ENCODE data around the gene GPR141. TPM values are rescaled to one million over a fixed set of nuclear protein-coding genes. Genes with fewer than 3 reads are reported as not detected.

The GPR141 gene
- polyA plus RNA-seq, 1 of the 3 experiments (the other 2 are of a cell fraction): not detected

DNA sequence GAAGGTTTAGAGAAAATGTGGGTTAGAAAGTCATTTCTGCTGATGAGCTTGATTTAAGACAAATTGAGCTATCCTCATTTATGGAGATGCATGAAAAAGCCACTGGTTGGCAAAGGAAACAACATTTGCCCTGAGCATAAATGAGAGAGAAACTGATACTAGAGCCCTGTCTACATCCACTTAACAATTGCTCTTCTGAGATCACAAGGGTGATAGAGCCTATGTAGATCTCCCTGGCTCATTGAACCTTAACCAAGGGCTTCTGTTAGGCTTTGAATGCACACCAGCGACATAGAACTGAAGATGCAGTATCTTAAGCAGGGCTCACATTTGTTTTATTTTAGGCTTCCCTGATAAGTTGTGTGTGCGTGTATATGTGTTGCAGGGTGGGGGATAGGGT is 35.0 kb downstream of the GPR141 start:
- Histone ChIP-seq H3K79me2 (ENCODE audit: insufficient read depth) (no peaks in the 10 kb centered on the region), H3K9me3 (peaks cover 4% of the 10 kb centered on the region; the same call in 1 of the 2 replicates), H3K27me3 (ENCODE audit: insufficient read depth) (no peaks in the 10 kb centered on the region), H3F3A (replicated peaks; ENCODE audit: insufficient read depth) (no peaks in the 10 kb centered on the region), H4K20me1 (ENCODE audit: insufficient read depth) (no peaks in the 10 kb centered on the region), H2AFZ (ENCODE audit: low read depth) (no peak overlapping the region), H3K27ac (ENCODE audit: low read depth in 2 of 2, low read length in 1 of 2) (no peak overlapping the region), H3K9ac (no peak overlapping the region), H3K9me2 (no peaks in the 10 kb centered on the region), H3K36me3 (replicated peaks in 1 of 2; ENCODE audit: control insufficient read depth in 1 of 2, insufficient read depth in 2 of 2, low read length in 1 of 2) (no peaks in the 10 kb centered on the region), H3K4me2 (no peak overlapping the region), H3K4me1 (ENCODE audit: control insufficient read depth in 1 of 2, insufficient read depth in 2 of 2, low read depth in 1 of 2, low read length in 1 of 2) (no peaks in the 10 kb centered on the region), H3K4me3 (ENCODE audit: low read depth in 2 of 2, low read length in 1 of 2) (no peak overlapping the region)
- ChIA-PET CTCF (interaction anchor here (1.0 to 1.8 kb wide), 3 partner anchors 10 to 199 kb away, joined by 3 to 5 read pairs (median 3); partner anchors contain the start of gene SFRP4), POLR2A (no interaction called here)
- TF ChIP-seq MAX (IDR thresholded peaks at IDR 0.05; ENCODE audit: low read depth) (no peak), POLR2AphosphoS5 (IDR thresholded peaks at IDR 0.05; ENCODE audit: low read depth, low read length) (no peak), YY1 (IDR thresholded peaks at IDR 0.05; ENCODE audit: low read depth) (no peak), USF2 (IDR thresholded peaks at IDR 0.05; ENCODE audit: borderline replicate concordance, low read depth, low read length) (no peak), FOSL2 (IDR thresholded peaks at IDR 0.05; ENCODE audit: borderline replicate concordance, low read depth) (no peak), JUND (IDR thresholded peaks at IDR 0.05) (no peak), RFX5 (IDR thresholded peaks at IDR 0.05; ENCODE audit: low read length) (no peak)
- TF ChIP-seq, protein P1, sequence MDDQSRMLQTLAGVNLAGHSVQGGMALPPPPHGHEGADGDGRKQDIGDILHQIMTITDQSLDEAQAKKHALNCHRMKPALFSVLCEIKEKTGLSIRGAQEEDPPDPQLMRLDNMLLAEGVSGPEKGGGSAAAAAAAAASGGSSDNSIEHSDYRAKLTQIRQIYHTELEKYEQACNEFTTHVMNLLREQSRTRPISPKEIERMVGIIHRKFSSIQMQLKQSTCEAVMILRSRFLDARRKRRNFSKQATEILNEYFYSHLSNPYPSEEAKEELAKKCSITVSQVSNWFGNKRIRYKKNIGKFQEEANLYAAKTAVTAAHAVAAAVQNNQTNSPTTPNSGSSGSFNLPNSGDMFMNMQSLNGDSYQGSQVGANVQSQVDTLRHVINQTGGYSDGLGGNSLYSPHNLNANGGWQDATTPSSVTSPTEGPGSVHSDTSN (IDR thresholded peaks at IDR 0.05): no peak
- WGBS (ENCODE audit: low lambda C conversion rate): 19% methylated on average over 2 of the region's 2 CpGs
- DNase-seq: no peak

- POLR2A ChIA-PET: no interaction called here
- WGBS (ENCODE audit: low lambda C conversion rate): 5% methylated on average over 1 of the region's 1 CpG
- H3K27ac ChIP-seq (ENCODE audit: low read depth in 2 of 2, low read length in 1 of 2): no peak overlapping the region
- no peaks in the 10 kb centered on the region for H3K9me2 ChIP-seq
- CTCF ChIA-PET: interaction anchor here (1.0 to 1.8 kb wide), 3 partner anchors 10 to 198 kb away, joined by 3 to 5 read pairs (median 3); partner anchors contain the start of gene SFRP4
- H4K20me1 ChIP-seq (ENCODE audit: insufficient read depth): no peaks in the 10 kb centered on the region
- H3F3A ChIP-seq (replicated peaks; ENCODE audit: insufficient read depth): no peaks in the 10 kb centered on the region
- no peak overlapping the region for H3K4me3 ChIP-seq (ENCODE audit: low read depth in 2 of 2, low read length in 1 of 2)
- H3K79me2 ChIP-seq (ENCODE audit: insufficient read depth): no peaks in the 10 kb centered on the region
- no peak for TF ChIP-seq TAF1 (IDR thresholded peaks at IDR 0.05; ENCODE audit: borderline replicate concordance, low read depth, low read length)
- TF ChIP-seq RFX5 (IDR thresholded peaks at IDR 0.05; ENCODE audit: low read length): no peak
- TF ChIP-seq MXI1 (IDR thresholded peaks at IDR 0.05; ENCODE audit: low read depth, low read length): no peak
- no peak for TF ChIP-seq RAD21 (IDR thresholded peaks at IDR 0.05; ENCODE audit: low read length)
- TF ChIP-seq JUND (IDR thresholded peaks at IDR 0.05): no peak
- H3K4me1 ChIP-seq (ENCODE audit: control insufficient read depth in 1 of 2, insufficient read depth in 2 of 2, low read depth in 1 of 2, low read length in 1 of 2): no peaks in the 10 kb centered on the region
- H3K36me3 ChIP-seq (replicated peaks in 1 of 2; ENCODE audit: control insufficient read depth in 1 of 2, insufficient read depth in 2 of 2, low read length in 1 of 2): no peaks in the 10 kb centered on the region
- H3K9ac ChIP-seq: no peak overlapping the region
- H3K9me3 ChIP-seq: peaks cover 4% of the 10 kb centered on the region; the same call in 1 of the 2 replicates
- no peak for DNase-seq
- no peak overlapping the region for H3K4me2 ChIP-seq
- H2AFZ ChIP-seq (ENCODE audit: low read depth): no peak overlapping the region
- H3K27me3 ChIP-seq (ENCODE audit: insufficient read depth): no peaks in the 10 kb centered on the region
Measured at GRCh38 chr7:37719077-37719476, 35.5 kb downstream of the GPR141 start.
